ENCODE measurements around the gene CALHM1. TPM values are rescaled to one million over a fixed set of nuclear protein-coding genes. Genes with fewer than 3 reads are reported as not detected.
"Not testable (repeated sequence)": the region's sequence is repeated elsewhere in the genome, so short reads cannot be mapped to it uniquely, and the experiment has no call there.

CALHM1 gene
- total RNA-seq, 1 donor from 2014 or later: not detected

DNA sequence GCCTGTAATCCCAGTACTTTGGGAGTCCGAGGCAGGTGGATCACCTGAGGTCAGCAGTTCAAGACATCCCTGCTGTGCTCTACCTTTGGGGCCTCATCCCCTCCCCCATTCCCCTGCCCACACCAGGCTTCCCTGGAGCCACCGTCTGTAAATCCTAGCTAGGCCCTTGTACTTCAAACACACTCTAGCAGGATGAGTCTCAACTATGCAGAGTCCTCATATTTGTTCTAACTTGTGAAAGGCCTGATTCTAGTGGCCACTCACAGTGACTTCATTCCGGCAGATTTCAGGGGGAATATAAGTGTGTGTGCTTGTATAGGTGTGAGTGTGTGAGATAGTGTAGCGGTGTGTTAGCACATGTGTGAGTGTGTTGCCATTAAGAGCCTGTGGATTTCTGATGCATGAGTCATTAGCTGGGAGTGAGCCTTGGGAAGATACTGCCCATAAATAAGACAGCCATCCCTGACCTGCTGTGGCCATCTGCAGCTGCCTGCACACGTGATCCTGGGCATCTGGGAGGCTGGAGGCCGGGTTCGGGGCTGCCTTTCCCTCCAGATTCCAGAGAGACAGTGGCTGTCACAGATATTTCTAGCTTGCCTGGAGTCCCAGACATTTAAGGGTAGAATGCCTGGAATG lies 33.1 kb upstream of the CALHM1 start:
- Mint-ChIP-seq H3K27ac (peak overlapping the region; percentile 76), H3K9me3 (no peaks in the 10 kb centered on the region), H3K27me3 (peaks cover 38% of the 10 kb centered on the region)

DNA sequence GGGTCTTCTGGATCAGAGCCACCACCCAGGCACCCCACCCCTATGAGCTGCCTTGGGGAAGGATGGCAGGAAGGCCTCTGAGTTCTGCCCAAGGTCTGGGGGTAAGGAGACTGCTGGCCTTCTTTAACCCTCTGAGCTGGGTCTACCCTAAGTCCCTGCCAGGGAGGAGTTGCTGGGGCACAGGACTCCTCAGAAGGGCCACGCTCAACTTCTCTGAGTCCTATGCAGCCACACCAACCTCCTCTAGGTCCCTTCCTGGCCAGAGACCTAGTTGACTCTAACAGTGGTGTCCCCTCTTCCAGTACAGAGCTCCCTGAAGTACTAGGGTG lies 32.2 kb upstream of the CALHM1 start:
- peaks cover 17% of the 10 kb centered on the region for H3K4me1 Mint-ChIP-seq (ENCODE audit: unreplicated experiment)
- H3K9me3 Mint-ChIP-seq: no peaks in the 10 kb centered on the region
- H3K4me3 Mint-ChIP-seq: no peak overlapping the region
- peak overlapping the region; percentile 76 for H3K27ac Mint-ChIP-seq
- TF ChIP-seq, protein P1, sequence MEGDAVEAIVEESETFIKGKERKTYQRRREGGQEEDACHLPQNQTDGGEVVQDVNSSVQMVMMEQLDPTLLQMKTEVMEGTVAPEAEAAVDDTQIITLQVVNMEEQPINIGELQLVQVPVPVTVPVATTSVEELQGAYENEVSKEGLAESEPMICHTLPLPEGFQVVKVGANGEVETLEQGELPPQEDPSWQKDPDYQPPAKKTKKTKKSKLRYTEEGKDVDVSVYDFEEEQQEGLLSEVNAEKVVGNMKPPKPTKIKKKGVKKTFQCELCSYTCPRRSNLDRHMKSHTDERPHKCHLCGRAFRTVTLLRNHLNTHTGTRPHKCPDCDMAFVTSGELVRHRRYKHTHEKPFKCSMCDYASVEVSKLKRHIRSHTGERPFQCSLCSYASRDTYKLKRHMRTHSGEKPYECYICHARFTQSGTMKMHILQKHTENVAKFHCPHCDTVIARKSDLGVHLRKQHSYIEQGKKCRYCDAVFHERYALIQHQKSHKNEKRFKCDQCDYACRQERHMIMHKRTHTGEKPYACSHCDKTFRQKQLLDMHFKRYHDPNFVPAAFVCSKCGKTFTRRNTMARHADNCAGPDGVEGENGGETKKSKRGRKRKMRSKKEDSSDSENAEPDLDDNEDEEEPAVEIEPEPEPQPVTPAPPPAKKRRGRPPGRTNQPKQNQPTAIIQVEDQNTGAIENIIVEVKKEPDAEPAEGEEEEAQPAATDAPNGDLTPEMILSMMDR (conservative IDR thresholded peaks at IDR 0.05): no peak
- no peaks in the 10 kb centered on the region for H3K36me3 Mint-ChIP-seq
- H3K27me3 Mint-ChIP-seq: peaks cover 35% of the 10 kb centered on the region
- no peak for DNase-seq (ENCODE audit: extremely low spot score, unreplicated experiment)

More for the DNA sequence above, 33.1 kb upstream of the CALHM1 start:
- TF ChIP-seq, protein P1 (conservative IDR thresholded peaks at IDR 0.05): no peak
- Mint-ChIP-seq H3K36me3 (no peaks in the 10 kb centered on the region), H3K4me3 (peak overlapping the region; percentile 73), H3K4me1 (ENCODE audit: unreplicated experiment) (peaks cover 17% of the 10 kb centered on the region)
- no peak for DNase-seq (ENCODE audit: extremely low spot score, unreplicated experiment)

DNA sequence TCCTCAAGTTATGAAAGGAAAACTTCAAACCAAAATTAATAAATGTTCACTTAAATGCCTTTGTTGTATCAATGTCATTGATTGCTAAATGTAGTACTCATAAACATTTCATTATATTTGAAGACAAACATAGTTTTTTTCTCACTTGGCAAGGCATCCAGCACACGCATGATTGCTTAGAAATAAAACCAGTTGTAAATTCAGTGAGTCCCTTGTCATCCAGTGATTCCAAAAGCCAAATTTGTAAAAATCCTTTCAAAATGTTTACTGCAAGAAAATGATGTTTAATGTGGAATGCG lies 28.7 kb upstream of the CALHM1 start:
- Mint-ChIP-seq H3K4me3 (no peak overlapping the region), H3K4me1 (ENCODE audit: unreplicated experiment) (peaks cover 14% of the 10 kb centered on the region), H3K36me3 (no peaks in the 10 kb centered on the region), H3K27me3 (peaks cover 9% of the 10 kb centered on the region), H3K27ac (no peak overlapping the region), H3K9me3 (no peaks in the 10 kb centered on the region)
- DNase-seq (ENCODE audit: extremely low spot score, unreplicated experiment): no peak
- TF ChIP-seq, protein P1 (conservative IDR thresholded peaks at IDR 0.05): no peak

DNA sequence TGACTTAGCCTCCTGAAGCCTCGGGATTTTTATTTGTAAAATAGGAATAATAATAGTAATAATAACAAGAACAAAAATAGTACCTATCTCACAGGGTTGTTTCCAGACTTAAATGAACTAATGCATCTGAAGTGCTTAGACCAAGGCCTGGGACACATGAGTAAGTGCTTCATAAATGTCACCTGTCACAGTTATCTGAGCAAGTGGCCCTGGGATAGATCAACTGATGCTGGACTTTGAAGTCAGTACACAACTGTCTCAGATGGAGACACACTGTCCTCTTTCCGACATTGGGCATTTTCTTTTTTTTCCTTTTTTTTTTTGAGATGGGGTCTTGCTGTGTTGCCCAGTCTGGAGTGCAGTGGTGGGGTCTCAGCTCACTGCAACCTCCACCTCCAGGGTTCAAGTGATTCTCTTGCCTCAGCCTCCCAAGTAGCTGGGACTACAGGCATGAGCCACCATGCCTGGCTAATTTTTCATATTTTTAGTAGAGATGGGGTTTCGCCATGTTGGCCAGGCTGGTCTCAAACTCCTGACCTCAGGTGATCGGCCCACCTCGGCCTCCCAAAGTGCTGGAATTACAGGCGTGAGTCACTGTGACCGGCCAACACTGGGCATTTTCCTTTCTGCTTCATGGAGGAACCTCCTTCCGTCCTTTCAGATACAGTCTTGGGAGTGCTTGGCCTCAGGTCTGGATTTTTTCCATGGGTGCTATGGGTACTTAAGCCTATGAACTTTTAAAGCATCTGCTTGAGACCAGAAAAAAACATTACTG lies 28.1 kb upstream of the CALHM1 start:
- H3K4me1 Mint-ChIP-seq (ENCODE audit: unreplicated experiment): peaks cover 15% of the 10 kb centered on the region
- not testable (repeated sequence) for H3K4me3 Mint-ChIP-seq; H3K9me3 Mint-ChIP-seq; H3K36me3 Mint-ChIP-seq; DNase-seq (ENCODE audit: extremely low spot score, unreplicated experiment); H3K27ac Mint-ChIP-seq; H3K27me3 Mint-ChIP-seq

DNA sequence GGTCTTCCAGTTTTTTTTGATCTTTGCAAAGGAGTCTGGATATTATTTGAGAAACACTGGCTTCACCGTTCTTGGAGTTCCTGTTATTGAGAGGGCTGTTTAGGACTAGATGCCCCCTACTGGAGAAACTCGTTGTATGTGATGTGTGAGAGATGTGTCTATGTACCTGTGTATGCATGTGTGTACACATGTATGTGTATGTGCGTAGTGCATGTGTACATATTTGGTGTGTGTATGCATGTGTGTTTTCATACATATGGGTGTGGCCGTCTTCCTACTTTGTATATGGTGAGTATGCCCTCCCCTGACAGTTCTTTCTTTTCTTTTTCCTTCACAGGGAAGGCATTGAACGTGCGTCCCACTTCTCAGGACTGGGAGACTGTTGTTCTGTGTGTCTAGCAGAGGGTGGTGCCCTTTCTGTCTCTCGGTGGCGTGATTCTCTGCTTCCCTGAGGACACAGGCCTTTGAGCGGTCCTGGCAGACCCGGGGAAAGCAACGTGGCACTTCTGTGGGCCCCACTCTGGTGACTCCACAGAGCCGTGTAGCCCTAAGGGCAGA lies 23.4 kb upstream of the CALHM1 start:
- TF ChIP-seq, protein P1 (conservative IDR thresholded peaks at IDR 0.05): peak; percentile 77
- Mint-ChIP-seq H3K27me3 (peaks cover 2% of the 10 kb centered on the region), H3K36me3 (no peaks in the 10 kb centered on the region), H3K4me1 (ENCODE audit: unreplicated experiment) (peaks cover 21% of the 10 kb centered on the region), H3K9me3 (no peaks in the 10 kb centered on the region), H3K4me3 (no peak overlapping the region), H3K27ac (peak overlapping the region; percentile 42)
- no peak for DNase-seq (ENCODE audit: extremely low spot score, unreplicated experiment)

DNA sequence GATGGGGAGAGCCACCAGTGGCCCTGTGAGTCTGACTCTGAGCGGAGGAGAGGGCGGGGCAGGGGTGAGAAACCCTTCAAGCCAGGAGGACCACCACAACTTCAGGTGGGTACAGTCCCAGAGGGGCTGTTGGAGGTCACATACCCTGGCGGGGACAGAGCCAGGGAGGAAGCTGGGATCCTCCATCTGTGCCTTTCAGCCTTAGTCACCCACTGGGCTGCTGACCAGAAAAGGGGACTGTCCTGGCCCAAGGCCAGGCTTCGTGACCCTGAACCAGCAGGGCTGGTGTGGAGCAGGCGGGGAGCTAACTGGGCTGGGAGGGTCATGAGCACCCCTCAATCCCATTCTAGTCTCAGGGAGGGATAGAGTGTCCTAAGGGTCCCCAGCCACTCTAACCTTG lies 21.8 kb upstream of the CALHM1 start:
- no peak overlapping the region for H3K27ac Mint-ChIP-seq
- TF ChIP-seq, protein P1 (conservative IDR thresholded peaks at IDR 0.05): no peak
- no peaks in the 10 kb centered on the region for H3K36me3 Mint-ChIP-seq
- H3K9me3 Mint-ChIP-seq: no peaks in the 10 kb centered on the region
- H3K27me3 Mint-ChIP-seq: no peaks in the 10 kb centered on the region
- H3K4me1 Mint-ChIP-seq (ENCODE audit: unreplicated experiment): peaks cover 17% of the 10 kb centered on the region
- no peak for DNase-seq (ENCODE audit: extremely low spot score, unreplicated experiment)
- H3K4me3 Mint-ChIP-seq: no peak overlapping the region

Data from type B pancreatic cell (in vitro differentiated cells).